NCI-H526 treated with DMSO at 0.1 percent for 48 hours (cell line): ENCODE data around the gene ACTL9.

Experiments used
- DNase-seq: peaks from one replicate; lab custom pipeline; 2025; lab: John Stamatoyannopoulos, UW

ACTL9 gene

GRCh38 chr19:8684001-8684902, 14.3 kb downstream of the ACTL9 start:
- no peak for DNase-seq

DNA sequence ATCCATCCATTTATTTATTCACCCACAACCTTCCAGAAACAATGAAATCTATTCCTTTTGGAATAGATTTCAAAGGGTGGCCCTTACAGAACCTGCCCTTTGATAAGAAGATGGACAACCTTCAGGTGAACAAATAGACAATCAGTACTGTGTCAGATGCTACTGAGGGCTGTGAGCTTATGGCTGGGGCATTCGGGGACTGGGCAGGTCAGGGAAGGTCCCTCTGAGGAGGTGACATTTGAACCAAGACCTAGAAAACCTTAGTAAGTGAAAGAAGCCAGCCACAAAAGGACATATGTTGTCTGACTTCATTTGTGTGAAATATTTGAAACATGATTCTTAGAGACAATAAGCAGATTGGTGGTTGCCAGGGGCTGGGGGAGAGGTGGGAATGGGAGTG, 15.7 kb downstream of the ACTL9 start:
- DNase-seq, result no peak

DNA sequence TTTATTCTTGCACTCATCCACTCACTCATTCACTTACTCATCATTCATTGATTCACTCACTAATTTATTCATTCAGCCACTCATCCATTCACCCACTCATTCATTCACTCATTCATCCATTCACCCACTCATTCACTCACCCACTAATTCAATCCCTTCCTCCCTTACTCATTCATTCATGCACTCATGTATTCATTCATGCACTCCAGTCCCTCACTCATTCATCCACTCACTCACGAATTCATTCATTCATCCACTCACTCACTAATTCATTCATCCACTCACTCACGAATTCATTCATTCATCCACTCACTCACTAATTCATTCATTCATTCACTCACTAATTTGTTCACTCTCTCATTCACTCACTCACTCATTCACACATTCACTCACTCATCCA, 16.1 kb downstream of the ACTL9 start:
- DNase-seq, result no peak

DNA sequence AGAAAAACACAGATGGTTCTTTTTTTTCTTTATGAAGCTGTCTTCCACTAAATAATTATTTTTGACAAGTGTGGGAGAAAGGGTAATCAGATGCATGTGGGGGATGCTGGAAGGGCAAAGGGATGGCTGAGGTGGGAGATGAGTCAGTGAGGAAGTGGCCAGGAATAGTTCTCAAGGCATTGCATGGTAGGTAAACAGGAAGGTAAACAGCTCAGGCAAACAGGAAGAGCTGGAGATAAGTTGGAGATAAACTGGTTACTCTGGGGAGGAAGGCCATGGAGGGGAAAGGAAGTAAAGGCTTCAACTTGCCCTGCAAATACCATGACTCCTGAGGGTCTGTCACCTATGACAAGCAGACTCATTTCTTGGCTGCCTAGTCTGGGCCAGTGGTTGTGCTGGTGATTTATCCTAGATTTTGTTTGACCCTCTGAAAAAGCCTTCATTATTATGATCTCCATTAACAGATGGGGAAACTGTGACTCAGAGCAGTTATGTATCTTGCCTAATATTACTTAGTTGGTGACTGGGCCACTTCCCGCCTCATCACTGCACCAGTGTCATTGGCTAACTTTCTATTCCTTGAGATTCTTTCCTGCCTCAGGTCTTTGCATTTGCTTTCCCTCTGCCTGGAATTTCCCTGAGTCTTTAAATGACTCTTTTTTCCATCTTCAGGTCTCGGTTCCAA, 17.1 kb downstream of the ACTL9 start:
- no peak for DNase-seq

- no peak for DNase-seq
Observed at GRCh38 chr19:8680676-8681344, 17.8 kb downstream of the ACTL9 start.

DNA sequence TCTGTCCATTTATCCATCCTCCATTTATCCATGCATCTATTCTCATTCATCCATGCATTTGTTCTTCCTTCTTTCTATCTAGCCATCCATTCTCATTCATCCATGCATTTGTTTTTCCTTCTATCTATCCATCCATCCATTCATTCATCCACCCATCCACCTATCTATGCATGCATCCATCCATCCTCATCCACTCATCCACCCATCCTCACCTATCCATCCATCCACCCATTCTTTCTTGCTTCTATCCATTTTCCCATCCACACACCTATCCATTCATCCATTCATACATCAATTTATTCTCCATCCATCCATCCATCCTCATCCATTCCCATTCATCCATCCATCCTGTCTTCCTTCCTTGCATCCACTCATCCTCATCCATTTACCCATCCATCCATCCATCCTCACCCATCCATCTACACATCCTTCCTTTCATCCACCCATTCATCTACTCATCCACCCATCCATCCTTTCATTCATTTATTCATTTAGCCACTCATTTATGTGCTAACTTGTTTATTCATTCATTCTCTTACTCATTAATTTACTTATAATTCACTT, 20.3 kb downstream of the ACTL9 start:
- no peak for DNase-seq

- no peak for DNase-seq
Observed at GRCh38 chr19:8675066-8675465, 23.5 kb downstream of the ACTL9 start.

DNA sequence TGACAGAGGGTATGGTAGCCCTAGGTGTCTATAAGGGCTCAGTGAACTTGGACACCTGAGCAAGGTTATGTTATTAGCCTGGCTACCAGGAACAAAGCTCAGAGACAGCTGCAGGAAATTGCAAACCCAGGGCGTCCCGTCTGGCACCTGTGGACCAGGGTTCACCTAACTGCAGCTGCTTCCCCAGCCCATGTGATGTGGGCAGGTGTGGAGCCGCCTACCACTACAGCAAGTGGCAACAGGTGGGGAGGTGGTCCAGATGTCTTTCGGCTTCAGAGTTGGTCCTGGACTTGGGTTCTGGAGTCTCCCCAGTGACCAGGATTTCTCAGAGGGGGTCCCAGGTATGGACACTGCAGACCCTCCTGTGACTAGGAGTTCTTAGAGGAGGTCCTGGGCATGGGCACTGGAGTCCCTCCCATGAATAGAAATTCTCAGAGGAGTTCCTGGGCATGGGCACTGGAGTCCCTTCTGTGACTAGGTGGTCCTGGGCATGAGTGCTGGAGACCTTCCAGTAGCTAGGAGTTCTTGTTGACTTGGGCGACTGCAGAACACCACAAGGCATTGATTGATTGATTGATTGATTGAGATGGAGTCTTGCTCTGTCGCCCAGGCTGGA, 25.2 kb downstream of the ACTL9 start:
- no peak for DNase-seq

GRCh38 chr19:8666814-8667405, 31.7 kb downstream of the ACTL9 start:
- DNase-seq, result no peak

DNA sequence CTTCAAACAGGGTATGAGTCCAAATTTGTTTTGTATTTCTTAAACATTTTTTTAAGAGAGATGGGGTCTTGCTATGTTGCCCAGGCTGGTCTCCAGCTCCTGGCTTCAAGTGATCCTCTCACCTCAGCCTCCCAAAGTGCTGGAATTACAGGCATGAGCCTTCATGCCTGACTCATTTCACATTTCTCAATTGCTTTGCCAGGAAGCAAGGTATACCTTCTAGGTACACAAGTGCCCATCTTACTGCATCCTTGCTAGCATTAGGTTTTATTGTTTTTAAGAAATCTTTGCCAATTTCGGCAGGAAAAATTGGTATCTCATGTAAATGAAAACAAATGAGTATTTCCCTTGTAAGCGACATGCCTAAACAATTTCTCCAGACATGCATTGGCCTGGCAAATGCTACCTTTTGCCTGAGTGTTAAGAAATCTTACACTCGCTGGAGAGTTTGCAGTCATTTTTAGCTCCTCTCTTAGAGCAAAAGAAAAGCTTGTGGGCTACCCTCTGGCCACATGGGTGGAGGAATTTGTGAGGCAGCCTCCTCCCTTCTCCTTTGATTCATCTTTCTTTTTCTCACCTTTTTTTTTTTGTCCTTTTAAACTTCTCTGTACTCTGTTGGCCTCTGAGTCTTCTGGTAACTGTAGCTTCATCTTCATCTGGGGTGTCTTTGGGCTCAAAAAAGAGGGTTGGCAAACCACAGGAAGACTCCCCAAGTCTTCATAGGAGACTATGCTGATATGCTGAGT, 33.0 kb downstream of the ACTL9 start:
- no peak for DNase-seq

DNA sequence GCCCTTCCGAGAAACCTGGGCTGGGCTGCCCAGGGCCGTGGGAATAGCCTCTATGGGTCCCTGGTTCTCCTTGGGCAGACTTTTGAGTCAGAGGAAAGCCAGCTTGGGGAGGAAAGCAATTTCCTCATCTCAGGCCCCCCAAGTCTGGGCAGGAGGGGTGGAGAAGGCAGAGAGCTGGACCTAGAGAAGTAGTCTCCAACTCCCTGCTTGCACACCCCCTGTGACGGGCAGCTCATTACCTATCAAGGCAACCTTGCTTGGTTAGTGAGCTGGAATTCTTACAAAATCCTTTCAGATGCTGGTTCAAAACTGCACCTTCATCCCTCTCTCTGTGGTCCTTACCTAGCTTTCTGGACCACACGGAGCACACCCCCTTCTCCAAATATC, 33.9 kb downstream of the ACTL9 start:
- DNase-seq, result no peak

DNA sequence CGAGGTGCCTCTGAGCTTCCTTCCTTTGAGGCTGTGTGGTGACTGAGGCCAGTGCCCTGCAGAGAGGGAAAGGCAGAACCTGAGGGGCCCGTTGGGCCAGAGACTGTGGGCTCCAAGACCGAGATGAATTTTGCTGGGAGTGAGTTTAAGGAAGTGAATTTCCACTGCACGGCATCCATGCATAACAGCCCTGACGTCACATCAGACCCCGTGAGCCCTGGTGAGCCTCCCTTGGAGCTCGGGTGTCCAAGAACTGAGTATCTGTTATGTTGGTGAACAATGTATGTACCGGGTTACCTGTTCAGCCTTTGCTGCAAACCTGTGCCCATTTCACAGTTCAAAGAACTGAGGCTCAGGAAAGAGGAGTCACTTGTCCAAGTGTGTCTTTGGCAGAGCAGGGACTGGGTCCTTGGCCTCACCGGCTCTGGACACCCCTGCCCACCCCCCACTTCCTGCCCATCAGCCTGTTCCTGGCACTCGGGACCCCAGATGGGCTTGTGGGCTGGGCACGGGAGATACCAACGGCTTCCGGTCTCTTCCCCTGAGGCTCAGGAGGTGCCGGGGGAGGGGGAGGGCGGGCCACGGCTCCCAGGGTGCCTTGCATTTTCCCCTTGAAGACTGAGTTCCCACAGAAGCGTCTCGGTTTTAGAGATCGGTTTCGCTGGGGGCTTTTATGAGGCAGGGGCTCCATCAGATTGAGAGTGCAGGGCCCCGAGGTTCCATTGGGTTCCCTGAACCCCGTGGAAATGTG, 34.5 kb downstream of the ACTL9 start:
- no peak for DNase-seq

- no peak for DNase-seq
Observed at GRCh38 chr19:8662263-8662662, 36.3 kb downstream of the ACTL9 start.

DNA sequence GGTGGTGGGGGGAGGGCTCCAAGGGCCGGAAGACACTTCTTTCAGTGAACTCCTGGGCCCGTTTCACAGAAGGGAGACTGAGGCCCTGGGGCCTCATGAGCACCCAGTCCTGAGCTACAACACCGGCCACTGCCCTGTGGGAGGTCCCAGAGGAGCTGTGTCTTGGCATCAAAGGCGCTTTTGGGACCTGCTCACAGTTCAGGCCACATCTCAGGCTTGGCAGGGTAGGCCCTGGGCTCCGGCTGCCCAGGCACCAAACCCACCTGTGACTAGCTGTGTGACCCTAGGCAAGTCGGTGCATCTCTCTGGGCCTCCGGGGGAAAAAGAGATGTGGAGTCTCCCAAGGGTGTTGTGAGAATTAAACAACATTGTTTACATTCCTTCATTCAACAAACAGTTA, 38.7 kb downstream of the ACTL9 start:
- no peak for DNase-seq

GRCh38 chr19:8657869-8658268, 40.7 kb downstream of the ACTL9 start:
- DNase-seq, result no peak

- no peak for DNase-seq
Observed at GRCh38 chr19:8655340-8655709, 43.3 kb downstream of the ACTL9 start.

DNA sequence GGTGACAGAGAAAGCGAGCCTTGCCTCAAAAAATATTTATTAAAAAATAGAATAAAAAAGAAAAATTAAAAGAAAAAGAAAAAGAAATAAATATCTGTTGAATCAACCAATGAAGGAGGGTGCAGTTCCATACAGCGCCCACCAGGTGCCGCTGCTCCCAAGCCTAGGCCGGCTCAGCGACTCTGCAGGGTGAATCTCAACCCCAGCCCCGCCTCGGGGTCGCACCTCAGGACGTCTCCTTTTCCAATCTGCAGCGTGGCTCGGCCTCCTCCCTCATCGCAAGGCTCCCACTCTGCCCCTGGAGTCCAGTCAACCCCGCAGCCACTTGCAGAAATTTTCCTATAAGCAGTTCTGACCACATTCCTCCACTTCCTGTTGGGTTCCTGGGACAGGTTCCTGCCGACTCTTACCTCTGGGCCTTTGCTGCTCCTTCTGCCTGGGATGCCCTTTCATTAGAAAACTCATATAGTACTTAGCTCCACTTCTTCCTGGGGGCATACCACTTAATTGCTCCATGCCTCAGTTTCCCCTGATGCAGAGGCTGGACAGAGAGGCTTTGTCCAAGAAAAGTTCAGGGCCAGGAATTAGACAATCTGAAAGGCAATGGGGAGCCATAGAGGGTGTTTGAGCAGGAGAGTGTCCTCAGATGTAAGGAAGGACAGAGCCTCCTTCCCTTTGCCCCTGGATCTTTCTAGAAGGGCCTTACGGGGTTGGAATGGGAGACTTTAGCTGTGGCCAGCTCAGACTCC, 43.8 kb downstream of the ACTL9 start:
- DNase-seq, result peak; percentile 2

- no peak for DNase-seq
Observed at GRCh38 chr19:8648240-8648639, 50.4 kb downstream of the ACTL9 start.
